ENCODE measurements around the gene CCDC97.
A peak's percentile ranks its signal among the peaks of the same experiment; 100 is the strongest.
"Not testable (repeated sequence)": the region's sequence is repeated elsewhere in the genome, so short reads cannot be mapped to it uniquely, and the experiment has no call there.

Gene CCDC97

DNA sequence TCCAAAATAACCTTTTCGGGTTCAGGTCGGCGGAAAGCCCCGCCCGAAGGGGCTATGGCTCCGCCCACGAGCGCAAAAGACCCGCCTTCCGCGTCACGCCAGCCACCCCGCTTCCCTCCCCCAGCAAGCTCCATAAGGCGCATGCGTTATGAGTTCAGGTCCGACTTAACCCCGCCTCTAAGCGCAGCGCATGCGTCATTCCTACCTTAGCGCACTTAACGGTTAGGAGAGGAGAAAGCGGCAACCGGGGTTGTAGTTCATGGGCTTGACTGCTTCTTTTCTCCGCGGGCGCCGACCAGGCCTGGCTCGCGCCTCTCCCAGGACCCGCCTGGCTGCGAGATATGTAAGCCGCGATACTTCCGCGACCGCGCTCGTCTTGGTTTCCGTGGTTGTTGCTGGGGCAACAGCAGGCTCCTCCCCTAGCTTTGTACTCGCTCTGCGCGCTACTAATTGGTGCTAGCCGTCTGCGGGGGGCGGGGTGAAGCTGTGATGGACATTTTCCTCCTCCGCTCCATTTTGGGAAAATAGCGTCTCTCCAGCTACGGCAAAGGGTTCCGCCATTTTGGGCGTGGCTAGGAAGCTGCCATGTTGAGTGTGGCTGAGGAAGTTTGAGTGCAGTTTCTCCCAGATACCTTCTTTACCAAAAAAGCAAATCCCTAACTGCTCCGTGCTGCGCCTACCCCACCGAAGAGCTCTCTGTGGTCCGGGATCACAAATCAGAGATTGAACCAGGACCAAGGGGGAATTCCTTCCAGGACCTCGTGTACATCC is 54.0 kb downstream of the CCDC97 start, which contains the start of gene B9D2:
Gene B9D2, minus strand, starts transcription at position 397 of the 771 bp plus-strand sequence. CDS start 630 bp downstream, outside the sequence.
- Mint-ChIP-seq H3K4me1 (peaks cover 21 to 28% of the 10 kb centered on the region in 2 donors), H3K4me3 (peak within 1 kb of the TSS; percentile 94 to 98), H3K36me3 (peaks cover 2 to 9% of the 10 kb centered on the region in 2 donors), H3K27me3 (no peaks in the 10 kb centered on the region), H3K9me3 (no peaks in the 10 kb centered on the region), H3K27ac (peak within 1 kb of the TSS; percentile 99)
- DNase-seq (peak; percentile 96), ATAC-seq (replicated peaks) (peak; percentile 95 to 96)

DNA sequence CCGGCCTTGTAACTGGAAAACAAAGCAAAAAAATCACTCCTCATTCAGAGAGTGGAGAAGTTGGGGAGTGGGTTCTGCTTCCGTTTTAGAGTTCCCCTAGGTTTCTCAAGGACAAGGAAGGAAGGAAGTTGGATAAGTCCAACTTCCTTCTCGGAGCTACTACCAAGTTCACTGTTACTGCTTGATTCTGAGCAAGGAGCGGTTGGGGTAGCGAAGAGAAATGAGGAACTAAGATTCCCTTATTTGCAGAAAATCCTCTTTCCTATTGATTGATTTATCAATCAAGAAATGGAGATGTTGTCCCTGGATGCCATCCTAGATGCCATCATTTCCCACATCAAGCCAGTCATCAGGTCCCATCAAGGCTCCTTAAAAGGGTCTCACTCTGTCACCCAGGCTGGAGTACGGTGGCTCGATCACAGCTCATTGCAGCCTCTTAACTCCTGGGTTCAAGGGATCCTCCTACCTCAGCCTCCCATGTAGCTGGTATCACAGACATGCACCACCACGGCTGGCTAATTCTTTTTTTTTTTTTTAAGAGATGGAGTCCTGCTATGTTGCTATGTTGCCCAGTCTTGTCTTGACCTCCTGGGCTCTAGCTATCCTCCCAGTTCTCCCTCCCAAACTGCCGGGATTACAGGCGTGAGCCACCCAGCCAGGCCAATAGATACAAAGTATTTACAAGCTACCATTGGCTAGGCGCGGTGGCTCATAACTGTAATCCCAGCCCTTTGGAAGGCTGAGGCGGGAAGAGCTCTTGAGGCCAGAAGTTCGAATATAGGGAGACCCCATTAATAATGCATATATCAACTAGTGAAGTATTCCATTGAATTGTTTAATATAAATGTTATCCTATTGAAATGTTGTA is 54.8 kb downstream of the CCDC97 start:
- ATAC-seq (replicated peaks) = no peak
- Mint-ChIP-seq H3K27ac (peak overlapping the region; percentile 99), H3K9me3 (no peaks in the 10 kb centered on the region), H3K36me3 (peaks cover 1 to 8% of the 10 kb centered on the region in 2 donors), H3K4me1 (peaks cover 20 to 28% of the 10 kb centered on the region in 2 donors), H3K4me3 (peak overlapping the region; percentile 94 to 98), H3K27me3 (no peaks in the 10 kb centered on the region)
- DNase-seq = no peak

DNA sequence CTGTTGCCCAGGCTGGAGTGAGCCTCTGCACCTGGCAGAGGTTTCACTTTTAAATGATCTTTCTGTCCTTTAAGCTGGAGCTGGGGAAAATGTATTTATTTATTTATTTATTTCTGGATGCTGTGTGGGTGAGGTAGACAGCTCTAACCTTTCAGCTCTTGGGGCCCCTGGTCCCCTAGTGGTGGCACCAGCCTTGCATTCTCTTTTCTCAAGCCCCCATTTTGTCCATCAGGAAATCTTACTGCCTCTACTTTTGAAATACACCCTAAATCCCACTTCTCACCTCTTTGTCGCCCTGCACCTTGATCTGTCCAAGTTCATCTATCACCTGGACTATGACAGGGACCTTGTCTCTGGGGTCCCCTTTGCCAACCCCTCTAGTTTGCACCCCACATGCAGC is 56.1 kb downstream of the CCDC97 start:
- DNase-seq = no peak
- ATAC-seq (replicated peaks) = no peak
- Mint-ChIP-seq H3K36me3 (peaks cover 0 to 4% of the 10 kb centered on the region in 2 donors), H3K27me3 (no peaks in the 10 kb centered on the region), H3K4me3 (peak overlapping the region in 1 of 2 donors; percentile 53), H3K27ac (no peak overlapping the region), H3K9me3 (no peaks in the 10 kb centered on the region), H3K4me1 (peaks cover 17 to 23% of the 10 kb centered on the region in 2 donors)

DNA sequence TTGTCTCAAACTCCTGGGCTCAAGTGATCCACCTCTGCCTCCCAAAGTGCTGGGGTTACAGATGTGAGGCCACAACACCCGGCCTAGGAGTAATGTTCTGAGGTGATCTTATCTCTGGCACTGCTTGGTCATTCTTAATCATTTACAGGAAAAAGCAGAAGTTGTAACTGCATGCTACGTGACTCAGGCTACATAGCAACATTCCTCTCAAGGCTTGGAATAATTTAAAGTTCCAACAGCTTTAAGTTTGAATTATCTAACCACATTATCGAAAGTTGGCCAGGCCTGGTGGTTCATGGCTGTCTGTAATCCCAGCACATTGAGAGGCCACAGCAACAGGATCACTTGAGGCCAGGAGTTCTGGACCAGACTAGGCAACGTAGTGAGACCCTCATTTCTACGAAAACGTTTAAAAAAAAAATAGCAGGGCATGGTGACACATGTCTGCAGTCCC is 57.9 kb downstream of the CCDC97 start:
- ATAC-seq (replicated peaks) (peak; percentile 40 to 46), DNase-seq (no peak)
- Mint-ChIP-seq H3K27me3 (no peaks in the 10 kb centered on the region), H3K4me1 (peaks cover 21 to 28% of the 10 kb centered on the region in 2 donors), H3K36me3 (peaks cover 2 to 4% of the 10 kb centered on the region in 2 donors), H3K4me3 (no peak overlapping the region), H3K9me3 (no peaks in the 10 kb centered on the region), H3K27ac (peak overlapping the region; percentile 75)

DNA sequence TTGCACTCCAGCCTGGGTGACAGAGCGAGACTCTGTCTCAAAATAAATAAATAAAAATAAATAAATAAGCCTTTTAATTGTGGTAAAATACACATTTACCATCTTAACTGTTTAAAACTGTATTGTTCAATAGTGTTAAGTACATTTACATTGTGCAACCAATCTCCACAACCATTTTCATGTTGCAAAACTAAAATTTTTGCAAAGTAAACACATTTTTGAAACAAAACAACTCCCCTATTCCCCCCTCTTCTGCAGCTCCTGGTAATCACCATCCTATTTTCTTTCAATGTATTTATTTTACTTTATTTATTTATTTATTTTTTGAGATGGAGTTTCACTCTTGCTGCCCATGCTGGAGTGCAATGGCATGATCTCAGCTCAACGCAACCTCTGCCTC is 59.8 kb downstream of the CCDC97 start:
- Mint-ChIP-seq H3K27me3 (no peaks in the 10 kb centered on the region), H3K27ac (no peak overlapping the region)

DNA sequence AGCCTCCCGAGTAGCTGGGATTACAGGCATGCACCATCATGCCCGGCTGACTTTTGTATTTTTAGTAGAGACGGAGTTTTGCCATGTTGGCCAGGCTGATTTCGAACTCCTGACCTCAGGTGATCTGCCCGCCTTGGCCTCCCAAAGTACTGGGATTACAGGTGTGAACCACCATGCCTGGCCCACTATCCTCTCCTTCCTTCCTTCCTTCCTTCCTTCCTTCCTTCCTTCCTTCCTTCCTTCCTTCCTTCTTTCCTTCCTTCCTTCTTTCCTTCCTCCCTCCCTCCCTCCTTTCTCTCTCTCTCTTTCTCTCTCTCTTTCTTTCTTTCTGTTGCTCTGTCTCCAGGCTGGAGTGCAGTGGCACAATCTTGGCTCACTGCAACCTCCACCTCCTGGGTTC is 61.1 kb downstream of the CCDC97 start:
- not testable (repeated sequence) for H3K9me3 Mint-ChIP-seq; H3K4me3 Mint-ChIP-seq; DNase-seq; H3K27ac Mint-ChIP-seq; H3K27me3 Mint-ChIP-seq; ATAC-seq (replicated peaks); H3K36me3 Mint-ChIP-seq
- peaks cover 15 to 24% of the 10 kb centered on the region in 2 donors for H3K4me1 Mint-ChIP-seq

More for the DNA sequence above, 59.8 kb downstream of the CCDC97 start:
- peaks cover 4% of the 10 kb centered on the region in 2 donors for H3K36me3 Mint-ChIP-seq
- H3K9me3 Mint-ChIP-seq = no peaks in the 10 kb centered on the region
- ATAC-seq (replicated peaks) = no peak
- no peak for DNase-seq
- peaks cover 14 to 20% of the 10 kb centered on the region in 2 donors for H3K4me1 Mint-ChIP-seq
- H3K4me3 Mint-ChIP-seq = no peak overlapping the region

DNA sequence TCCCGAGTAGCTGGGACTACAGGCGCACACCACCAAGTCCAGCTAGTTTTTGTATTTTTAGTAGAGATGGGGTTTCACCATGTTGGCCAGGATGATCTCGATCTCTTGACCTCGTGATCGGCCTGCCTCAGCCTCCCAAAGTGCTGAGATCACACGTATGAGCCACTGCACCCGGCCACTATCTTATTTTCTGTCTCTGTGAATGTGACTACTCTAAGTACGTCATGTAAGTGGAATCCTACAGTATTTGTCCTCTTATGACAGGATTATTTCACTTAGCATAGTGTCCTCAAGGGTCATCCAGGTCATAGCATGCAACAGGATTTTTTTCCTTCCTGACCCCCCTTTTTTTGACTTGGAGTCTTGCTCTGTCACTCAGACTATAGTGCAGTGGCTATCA is 61.6 kb downstream of the CCDC97 start:
- Mint-ChIP-seq H3K4me1 (peaks cover 13 to 29% of the 10 kb centered on the region in 2 donors), H3K36me3 (peaks cover 0 to 4% of the 10 kb centered on the region in 2 donors), H3K4me3 (no peak overlapping the region), H3K27ac (no peak overlapping the region), H3K9me3 (no peaks in the 10 kb centered on the region), H3K27me3 (no peaks in the 10 kb centered on the region)
- no peak for ATAC-seq (replicated peaks)
- DNase-seq = no peak

DNA sequence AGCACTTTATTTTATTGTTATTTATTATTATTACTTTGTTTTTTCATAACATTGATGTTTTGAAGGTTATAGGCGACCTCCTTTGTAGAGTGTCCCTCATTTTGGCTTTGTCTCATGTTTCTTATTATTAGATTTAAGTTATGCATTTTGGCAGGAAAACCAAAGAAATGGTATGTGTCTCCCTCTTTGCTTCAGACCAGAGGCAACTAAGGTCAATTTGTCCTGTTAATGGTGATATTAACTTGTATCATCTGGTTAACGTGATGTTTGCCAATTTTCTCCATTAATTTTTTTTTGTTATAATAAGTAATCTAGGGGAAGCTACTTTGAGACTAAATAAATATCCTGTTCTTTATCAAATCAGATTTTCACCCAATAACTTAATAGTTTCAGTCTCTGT is 62.5 kb downstream of the CCDC97 start:
- ATAC-seq (replicated peaks) (no peak), DNase-seq (no peak)
- Mint-ChIP-seq H3K4me1 (peaks cover 19 to 31% of the 10 kb centered on the region in 2 donors), H3K27ac (no peak overlapping the region), H3K36me3 (peaks cover 0 to 6% of the 10 kb centered on the region in 2 donors), H3K4me3 (no peak overlapping the region), H3K9me3 (no peaks in the 10 kb centered on the region), H3K27me3 (no peaks in the 10 kb centered on the region)

DNA sequence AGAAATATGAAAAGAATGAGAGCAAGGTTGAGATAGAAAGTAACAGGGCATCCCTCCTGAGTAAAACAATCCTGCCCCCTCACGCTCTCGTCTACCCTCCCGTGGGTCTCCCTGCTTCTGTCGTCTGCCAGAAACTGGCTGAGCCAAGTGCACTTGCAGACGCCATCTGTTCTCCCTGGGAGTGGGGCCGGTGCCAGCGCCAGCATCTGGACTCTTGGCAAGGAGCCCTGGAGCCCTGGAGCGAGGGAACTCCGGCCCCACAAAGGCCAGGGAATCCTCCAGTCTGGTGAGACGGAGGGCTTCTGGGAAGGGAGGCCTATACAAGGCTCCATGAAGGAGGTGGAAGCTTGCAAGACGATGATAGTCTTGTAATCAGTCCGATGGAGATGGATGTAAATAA is 64.0 kb downstream of the CCDC97 start:
- Mint-ChIP-seq H3K9me3 (no peaks in the 10 kb centered on the region), H3K27me3 (no peaks in the 10 kb centered on the region), H3K36me3 (peaks cover 4 to 6% of the 10 kb centered on the region in 2 donors), H3K27ac (peak overlapping the region; percentile 14), H3K4me3 (no peak overlapping the region), H3K4me1 (peaks cover 21 to 37% of the 10 kb centered on the region in 2 donors)
- no peak for ATAC-seq (replicated peaks)
- no peak for DNase-seq

Data from stimulated activated naive B cell treated with anti-CD40 and anti-IgM and Interleukin-4, amounts not matched to agents 10 μg/mL and 1 μg/mL and 100 μg/mL, for 72 hours (primary cell).